Esophagus muscularis mucosa (tissue), 4 donors: ENCODE data around the gene TPM2. TPM values are rescaled to one million over a fixed set of nuclear protein-coding genes. Genes with fewer than 3 reads are reported as not detected.
A peak's percentile ranks its signal among the peaks of the same experiment; 100 is the strongest.

Experiments used
- DNase-seq: peaks from one replicate; pipeline ENCODE4 v3.0.0-alpha.2; 2017; ENCODE audit errors: extremely low spot score
- H3K27ac ChIP-seq, 4 donors: fragments of 200-600 bp; sonication (generic); replicated peaks in 1 of 4; 1 replicate in 3 of 4; 2 replicates in 1 of 4; pipeline ENCODE4 v1.5.1; 2016 to 2019; ENCODE audit warnings: mild to moderate bottlenecking in 1 of 4
- H3K27me3 ChIP-seq, 4 donors: fragments of 200-600 bp; sonication (generic); one replicate each; pipeline versions ENCODE4 v1.5.1 to v1.6.0; 2016 to 2019
- H3K36me3 ChIP-seq, 4 donors: fragments of 200-600 bp; sonication (generic); one replicate each; pipeline ENCODE4 v1.5.1; 2016 to 2019
- H3K4me1 ChIP-seq, 4 donors: fragments of 200-600 bp; sonication (generic); one replicate each; pipeline ENCODE4 v1.5.1; 2016 to 2019
- H3K4me3 ChIP-seq, 4 donors: fragments of 200-600 bp; sonication (generic); 1 replicate in 2 of 4; 2 replicates in 2 of 4; pipeline ENCODE4 v1.5.1; 2016 to 2019; ENCODE audit warnings: mild to moderate bottlenecking in 4 of 4, moderate library complexity in 1 of 4
- H3K9me3 ChIP-seq, 4 donors: fragments of 200-600 bp; sonication (generic); 1 replicate in 3 of 4; 2 replicates in 1 of 4; pipeline ENCODE4 v1.5.1; 2016 to 2019
- EP300 ChIP-seq: sonication (generic); formaldehyde crosslinking; IDR thresholded peaks from one replicate; pipeline ENCODE4 v1.6.1; 2017; ENCODE audit warnings: antibody characterized with exemption
- POLR2A ChIP-seq: fragments of 450-650 bp; IDR thresholded peaks from one replicate; pipeline ENCODE4 v1.6.1; 2017; ENCODE audit warnings: antibody characterized with exemption, moderate library complexity, mild to moderate bottlenecking, low read depth
- POLR2AphosphoS5 ChIP-seq, 2 donors: sonication (generic); formaldehyde crosslinking; IDR thresholded peaks; one replicate each; pipeline ENCODE4 v1.6.1; 2017; ENCODE audit warnings: antibody characterized with exemption in 2 of 2
- WGBS: methylation state at CpG from one replicate; pipeline ENCODE4 v1.1.5; 2018; 5-methylcytosine and 5-hydroxymethylcytosine counted together
- intact Hi-C: fragments of 100-400 bp; cut with DNase I; formaldehyde crosslinking; loops from one replicate; pipeline ENCODE4 v1.15.1; 2023
- total RNA-seq, 4 donors: library from RNA; depleted of rRNA; stranded (reverse); fragments of >200 nt; gene quantifications; one replicate each; pipeline versions ENCODE4 v1.1.0 to v1.2.1, GENCODE V29; 2016
- TF ChIP-seq, protein P1 (sequence below), 3 experiments: fragments of 200-600 bp in 2 of 3; fragments of 450-650 bp in 1 of 3; sonication (generic) in 2 of 3; IDR thresholded peaks; one replicate each; pipeline ENCODE4 v1.5.1; 2017 to 2019; ENCODE audit warnings: antibody characterized with exemption in 3 of 3, mild to moderate bottlenecking in 2 of 3, moderate library complexity in 1 of 3

TPM2 gene
- total RNA-seq, 4 donors from 2014 or later, result 8,856 to 14,576 (median 12,022) TPM

GRCh38 chr9:35731415-35732184 lies 41.9 kb upstream of the TPM2 start:
- DNase-seq, result no peak
- Histone ChIP-seq H3K27me3 (no peaks in the 10 kb centered on the region), H3K36me3 (peaks cover 17 to 27% (median 24%) of the 10 kb centered on the region in 4 donors), H3K9me3 (no peaks in the 10 kb centered on the region), H3K4me3 (peak overlapping the region; percentile 81 to 96 (median 86)), H3K27ac (peak overlapping the region; percentile 97 to 99 (median 99)), H3K4me1 (peaks cover 63 to 80% (median 78%) of the 10 kb centered on the region in 4 donors)
- TF ChIP-seq, protein P1, sequence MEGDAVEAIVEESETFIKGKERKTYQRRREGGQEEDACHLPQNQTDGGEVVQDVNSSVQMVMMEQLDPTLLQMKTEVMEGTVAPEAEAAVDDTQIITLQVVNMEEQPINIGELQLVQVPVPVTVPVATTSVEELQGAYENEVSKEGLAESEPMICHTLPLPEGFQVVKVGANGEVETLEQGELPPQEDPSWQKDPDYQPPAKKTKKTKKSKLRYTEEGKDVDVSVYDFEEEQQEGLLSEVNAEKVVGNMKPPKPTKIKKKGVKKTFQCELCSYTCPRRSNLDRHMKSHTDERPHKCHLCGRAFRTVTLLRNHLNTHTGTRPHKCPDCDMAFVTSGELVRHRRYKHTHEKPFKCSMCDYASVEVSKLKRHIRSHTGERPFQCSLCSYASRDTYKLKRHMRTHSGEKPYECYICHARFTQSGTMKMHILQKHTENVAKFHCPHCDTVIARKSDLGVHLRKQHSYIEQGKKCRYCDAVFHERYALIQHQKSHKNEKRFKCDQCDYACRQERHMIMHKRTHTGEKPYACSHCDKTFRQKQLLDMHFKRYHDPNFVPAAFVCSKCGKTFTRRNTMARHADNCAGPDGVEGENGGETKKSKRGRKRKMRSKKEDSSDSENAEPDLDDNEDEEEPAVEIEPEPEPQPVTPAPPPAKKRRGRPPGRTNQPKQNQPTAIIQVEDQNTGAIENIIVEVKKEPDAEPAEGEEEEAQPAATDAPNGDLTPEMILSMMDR (IDR thresholded peaks at IDR 0.05), result no peak
- TF ChIP-seq EP300 (no peak), POLR2A (no peak), POLR2AphosphoS5 (IDR thresholded peaks at IDR 0.05) (no peak)
- under 1% methylated on average over 17 of the region's 47 CpGs for WGBS
- intact Hi-C loops, result no loop called here

DNA sequence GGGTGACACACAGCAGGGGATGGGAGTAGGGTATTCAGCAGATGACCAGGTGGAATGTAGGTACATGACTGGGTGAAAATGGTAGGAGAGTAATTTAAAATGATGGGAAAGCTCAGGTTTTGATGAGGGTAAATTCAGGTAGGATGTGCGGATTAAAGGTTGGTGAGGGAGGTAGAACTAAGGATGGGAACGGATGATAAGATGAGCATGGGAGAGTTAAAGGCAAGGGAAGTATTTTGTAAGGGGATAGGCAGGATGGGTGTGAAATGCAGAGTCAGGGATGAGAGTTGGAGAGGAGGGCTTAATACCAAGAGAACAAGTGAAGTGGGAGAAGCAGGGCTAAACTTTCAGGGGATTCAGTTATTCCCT lies 40.7 kb upstream of the TPM2 start:
- Histone ChIP-seq H3K27ac (peak overlapping the region; percentile 97 to 99 (median 99)), H3K36me3 (peaks cover 10 to 27% (median 18%) of the 10 kb centered on the region in 4 donors), H3K4me3 (peak overlapping the region; percentile 81 to 96 (median 86)), H3K4me1 (peaks cover 61 to 80% (median 79%) of the 10 kb centered on the region in 4 donors), H3K27me3 (no peaks in the 10 kb centered on the region), H3K9me3 (no peaks in the 10 kb centered on the region)
- DNase-seq, result no peak
- intact Hi-C loops, result no loop called here
- TF ChIP-seq POLR2A, result no peak
- TF ChIP-seq POLR2AphosphoS5 (IDR thresholded peaks at IDR 0.05), result no peak
- TF ChIP-seq, protein P1 (IDR thresholded peaks at IDR 0.05), result no peak
- no peak for TF ChIP-seq EP300
- whole genome bisulfite sequencing, result 52% methylated on average over 2 of the region's 2 CpGs

GRCh38 chr9:35729700-35730485 lies 40.2 kb upstream of the TPM2 start:
- peaks cover 10 to 27% (median 18%) of the 10 kb centered on the region in 4 donors for H3K36me3 ChIP-seq
- TF ChIP-seq EP300, result no peak
- TF ChIP-seq, protein P1 (IDR thresholded peaks at IDR 0.05), result peak; percentile 51 to 63 (median 62)
- peak in 1 of 2 donors; percentile 59 for TF ChIP-seq POLR2AphosphoS5 (IDR thresholded peaks at IDR 0.05)
- peak; percentile 32 for TF ChIP-seq POLR2A
- H3K4me1 ChIP-seq, result peaks cover 61 to 85% (median 84%) of the 10 kb centered on the region in 4 donors
- peak overlapping the region; percentile 81 to 96 (median 86) for H3K4me3 ChIP-seq
- peak overlapping the region; percentile 97 to 99 (median 99) for H3K27ac ChIP-seq
- intact Hi-C loops, result loop anchor here (2.0 kb wide), 2 partner anchors 39 to 71 kb away; partner anchors contain the start of genes CCDC107 and RMRP
- no peaks in the 10 kb centered on the region for H3K9me3 ChIP-seq
- no peaks in the 10 kb centered on the region for H3K27me3 ChIP-seq
- 25% methylated on average over 6 of the region's 6 CpGs for WGBS
- no peak for DNase-seq

GRCh38 chr9:35729101-35729500 lies 39.4 kb upstream of the TPM2 start:
- 27% methylated on average over 3 of the region's 3 CpGs for WGBS
- peaks cover 61 to 79% (median 77%) of the 10 kb centered on the region in 4 donors for H3K4me1 ChIP-seq
- intact Hi-C loops, result loop anchor here (2.0 kb wide), 2 partner anchors 38 to 70 kb away; partner anchors contain the start of genes CCDC107 and RMRP
- no peaks in the 10 kb centered on the region for H3K27me3 ChIP-seq
- no peak for DNase-seq
- H3K27ac ChIP-seq, result peak overlapping the region; percentile 97 to 99 (median 99)
- TF ChIP-seq POLR2AphosphoS5 (IDR thresholded peaks at IDR 0.05), result no peak
- TF ChIP-seq, protein P1 (IDR thresholded peaks at IDR 0.05), result no peak
- TF ChIP-seq EP300, result no peak
- TF ChIP-seq POLR2A, result no peak
- peaks cover 15 to 29% (median 20%) of the 10 kb centered on the region in 4 donors for H3K36me3 ChIP-seq
- H3K9me3 ChIP-seq, result no peaks in the 10 kb centered on the region
- peak overlapping the region; percentile 81 to 96 (median 86) for H3K4me3 ChIP-seq
